K562 (cell line): ENCODE data around the gene GSDME.

Experiments used
- CAMTA2 ChIP-seq: fragments of 250-450 bp; sonication (Bioruptor Pico); conservative IDR thresholded peaks from 2 replicates; pipeline ENCODE4 v1.5.1; 2022
- EP400 ChIP-seq: fragments of 450-650 bp; IDR thresholded peaks from 2 replicates; pipeline ENCODE4 v1.6.1; 2017; ENCODE audit warnings: antibody characterized with exemption, mild to moderate bottlenecking, moderate library complexity
- MTA3 ChIP-seq: fragments of 450-650 bp; formaldehyde crosslinking; IDR thresholded peaks from 2 replicates; pipeline ENCODE4 v1.6.1; 2017; ENCODE audit warnings: mild to moderate bottlenecking, borderline replicate concordance
- SP1 ChIP-seq: sonication (generic); formaldehyde crosslinking; IDR thresholded peaks from 2 replicates; pipeline ENCODE4 v1.8.1; 2022; ENCODE audit warnings: mild to moderate bottlenecking, missing genetic modification reagents
- TAF7 ChIP-seq: fragments of 450-650 bp; IDR thresholded peaks from 2 replicates; pipeline ENCODE4 v1.6.1; 2016; ENCODE audit warnings: missing genetic modification characterization, missing compliant biosample characterization
- TF ChIP-seq, protein P1 (sequence below), 3 experiments: IDR thresholded peaks in 2 of 3; conservative IDR thresholded peaks in 1 of 3; 2 replicates each; pipeline ENCODE4 v1.5.1; 2011 to 2012; ENCODE audit warnings: low read length in 3 of 3, mild to moderate bottlenecking in 3 of 3, control low read depth in 2 of 3, improper control_type of control experiment in 1 of 3, inconsistent platforms in 1 of 3, low read depth in 1 of 3, mixed read lengths in 1 of 3, moderate library complexity in 1 of 3; ENCODE audit not compliant: insufficient read depth in 2 of 3
- TF ChIP-seq, protein P2 (sequence below): sonication (generic); formaldehyde crosslinking; IDR thresholded peaks from 2 replicates; pipeline ENCODE4 v1.8.0; 2022; ENCODE audit warnings: missing genetic modification reagents, mild to moderate bottlenecking, borderline replicate concordance
- TF ChIP-seq, protein P3 (sequence below): IDR thresholded peaks from 2 replicates; pipeline ENCODE4 v1.6.1; 2012; ENCODE audit warnings: low read depth, low read length, improper control_type of control experiment, borderline replicate concordance

DNA sequence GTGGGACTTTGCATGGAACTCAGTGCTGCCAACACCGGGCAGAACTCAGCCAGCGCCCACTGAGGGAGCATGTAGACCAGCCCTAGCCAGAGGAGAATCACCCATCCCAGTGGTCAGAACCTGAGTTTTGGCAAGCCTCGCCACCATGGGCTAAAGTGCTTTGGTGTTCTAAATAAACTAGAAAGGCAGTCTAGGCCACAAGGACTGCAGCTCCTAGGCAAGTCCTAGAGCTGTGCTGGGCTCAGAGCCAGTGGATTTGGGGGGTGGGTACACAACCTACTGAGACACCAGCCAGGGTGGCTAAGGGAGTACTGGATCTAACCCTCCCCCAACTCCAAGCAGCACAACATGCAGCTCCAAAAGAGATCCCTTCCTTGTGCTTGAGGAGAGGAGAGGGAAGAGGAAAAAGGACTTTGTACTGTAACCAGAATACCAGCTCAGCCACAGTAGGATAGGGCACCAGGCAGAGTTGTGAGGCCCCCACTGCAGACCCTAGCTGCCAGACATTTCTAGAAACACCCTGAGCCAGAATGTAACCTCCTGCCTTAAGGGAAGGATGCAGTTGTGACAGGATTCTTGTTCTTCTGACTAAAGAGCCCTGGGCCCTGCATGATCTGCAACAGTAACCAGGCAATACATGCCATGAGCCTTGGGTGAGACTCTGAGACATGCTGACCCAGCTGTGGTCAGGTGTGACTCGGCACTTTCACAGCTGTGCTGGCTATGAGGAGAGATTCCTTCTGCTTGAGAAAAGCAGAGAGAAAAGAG, 24.4 kb downstream of the GSDME start:
- no peak for TF ChIP-seq TAF7 (tag)
- TF ChIP-seq MTA3, result no peak
- TF ChIP-seq CAMTA2, result no peak
- TF ChIP-seq, protein P1, sequence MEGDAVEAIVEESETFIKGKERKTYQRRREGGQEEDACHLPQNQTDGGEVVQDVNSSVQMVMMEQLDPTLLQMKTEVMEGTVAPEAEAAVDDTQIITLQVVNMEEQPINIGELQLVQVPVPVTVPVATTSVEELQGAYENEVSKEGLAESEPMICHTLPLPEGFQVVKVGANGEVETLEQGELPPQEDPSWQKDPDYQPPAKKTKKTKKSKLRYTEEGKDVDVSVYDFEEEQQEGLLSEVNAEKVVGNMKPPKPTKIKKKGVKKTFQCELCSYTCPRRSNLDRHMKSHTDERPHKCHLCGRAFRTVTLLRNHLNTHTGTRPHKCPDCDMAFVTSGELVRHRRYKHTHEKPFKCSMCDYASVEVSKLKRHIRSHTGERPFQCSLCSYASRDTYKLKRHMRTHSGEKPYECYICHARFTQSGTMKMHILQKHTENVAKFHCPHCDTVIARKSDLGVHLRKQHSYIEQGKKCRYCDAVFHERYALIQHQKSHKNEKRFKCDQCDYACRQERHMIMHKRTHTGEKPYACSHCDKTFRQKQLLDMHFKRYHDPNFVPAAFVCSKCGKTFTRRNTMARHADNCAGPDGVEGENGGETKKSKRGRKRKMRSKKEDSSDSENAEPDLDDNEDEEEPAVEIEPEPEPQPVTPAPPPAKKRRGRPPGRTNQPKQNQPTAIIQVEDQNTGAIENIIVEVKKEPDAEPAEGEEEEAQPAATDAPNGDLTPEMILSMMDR (IDR thresholded peaks at IDR 0.05 in 2 of 3, conservative IDR thresholded peaks at IDR 0.05 in 1 of 3; ENCODE audit: insufficient read depth in 2 of 3, low read depth in 1 of 3, low read length in 3 of 3), result no peak
- TF ChIP-seq, protein P2, sequence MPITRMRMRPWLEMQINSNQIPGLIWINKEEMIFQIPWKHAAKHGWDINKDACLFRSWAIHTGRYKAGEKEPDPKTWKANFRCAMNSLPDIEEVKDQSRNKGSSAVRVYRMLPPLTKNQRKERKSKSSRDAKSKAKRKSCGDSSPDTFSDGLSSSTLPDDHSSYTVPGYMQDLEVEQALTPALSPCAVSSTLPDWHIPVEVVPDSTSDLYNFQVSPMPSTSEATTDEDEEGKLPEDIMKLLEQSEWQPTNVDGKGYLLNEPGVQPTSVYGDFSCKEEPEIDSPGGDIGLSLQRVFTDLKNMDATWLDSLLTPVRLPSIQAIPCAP (CRISPR knock-in tag), result no peak
- TF ChIP-seq, protein P3, sequence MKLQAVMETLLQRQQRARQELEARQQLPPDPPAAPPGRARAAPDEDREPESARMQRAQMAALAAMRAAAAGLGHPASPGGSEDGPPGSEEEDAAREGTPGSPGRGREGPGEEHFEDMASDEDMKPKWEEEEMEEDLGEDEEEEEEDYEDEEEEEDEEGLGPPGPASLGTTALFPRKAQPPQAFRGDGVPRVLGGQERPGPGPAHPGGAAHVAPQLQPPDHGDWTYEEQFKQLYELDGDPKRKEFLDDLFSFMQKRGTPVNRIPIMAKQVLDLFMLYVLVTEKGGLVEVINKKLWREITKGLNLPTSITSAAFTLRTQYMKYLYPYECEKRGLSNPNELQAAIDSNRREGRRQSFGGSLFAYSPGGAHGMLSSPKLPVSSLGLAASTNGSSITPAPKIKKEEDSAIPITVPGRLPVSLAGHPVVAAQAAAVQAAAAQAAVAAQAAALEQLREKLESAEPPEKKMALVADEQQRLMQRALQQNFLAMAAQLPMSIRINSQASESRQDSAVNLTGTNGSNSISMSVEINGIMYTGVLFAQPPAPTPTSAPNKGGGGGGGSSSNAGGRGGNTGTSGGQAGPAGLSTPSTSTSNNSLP, result no peak
- TF ChIP-seq SP1 (CRISPR knock-in tag), result no peak
- no peak for TF ChIP-seq EP400
